ENCODE measurements around the gene SEPTIN6. TPM values are rescaled to one million over a fixed set of nuclear protein-coding genes. Genes with fewer than 3 reads are reported as not detected.
A peak's percentile ranks its signal among the peaks of the same experiment; 100 is the strongest.

Gene SEPTIN6
- total and polyA plus RNA-seq, 9 donors: 4.6 to 37.9 (median 13.5) TPM

DNA sequence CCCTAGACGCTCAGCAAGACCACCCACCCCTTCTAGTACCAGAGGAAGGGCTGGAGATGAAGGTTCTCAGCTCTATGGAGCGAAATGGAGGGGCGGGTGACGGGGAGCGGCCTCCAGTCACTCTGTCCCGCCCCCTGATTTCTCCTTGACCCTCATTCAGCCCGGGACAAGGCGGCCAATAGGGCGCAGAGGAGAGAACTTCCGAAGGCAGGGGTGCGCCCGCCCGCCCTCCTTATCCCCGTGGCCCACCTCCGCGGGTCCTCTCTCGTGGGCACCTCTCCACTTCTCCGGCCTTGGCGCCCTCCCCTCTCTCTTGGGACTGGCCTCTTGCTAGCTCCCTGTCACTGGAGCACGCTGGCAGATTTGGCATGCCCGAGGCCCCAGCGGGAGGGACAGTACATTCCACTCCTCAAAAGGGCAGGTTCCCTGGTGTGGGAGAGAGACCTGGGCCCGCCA lies 1.1 kb upstream of the SEPTIN6 start:
- 45 to 61% (median 47%) methylated on average over 23 of the region's 23 CpGs for WGBS, 3 donors
- Histone ChIP-seq H3K4me3 (no peak overlapping the region), H3K9me3 (no peaks in the 10 kb centered on the region), H3K36me3 (no peaks in the 10 kb centered on the region), H3K27me3 (no peaks in the 10 kb centered on the region), H3K27ac (no peak overlapping the region), H3K4me1 (ENCODE audit: insufficient read depth) (no peaks in the 10 kb centered on the region)
- intact Hi-C loops (cut with DNase I): no loop called here
- peak in 3 of 5 donors; percentile 19 to 43 (median 20) for DNase-seq
- no peak for TF ChIP-seq EP300 (IDR thresholded peaks at IDR 0.05)
- TF ChIP-seq, protein P1, sequence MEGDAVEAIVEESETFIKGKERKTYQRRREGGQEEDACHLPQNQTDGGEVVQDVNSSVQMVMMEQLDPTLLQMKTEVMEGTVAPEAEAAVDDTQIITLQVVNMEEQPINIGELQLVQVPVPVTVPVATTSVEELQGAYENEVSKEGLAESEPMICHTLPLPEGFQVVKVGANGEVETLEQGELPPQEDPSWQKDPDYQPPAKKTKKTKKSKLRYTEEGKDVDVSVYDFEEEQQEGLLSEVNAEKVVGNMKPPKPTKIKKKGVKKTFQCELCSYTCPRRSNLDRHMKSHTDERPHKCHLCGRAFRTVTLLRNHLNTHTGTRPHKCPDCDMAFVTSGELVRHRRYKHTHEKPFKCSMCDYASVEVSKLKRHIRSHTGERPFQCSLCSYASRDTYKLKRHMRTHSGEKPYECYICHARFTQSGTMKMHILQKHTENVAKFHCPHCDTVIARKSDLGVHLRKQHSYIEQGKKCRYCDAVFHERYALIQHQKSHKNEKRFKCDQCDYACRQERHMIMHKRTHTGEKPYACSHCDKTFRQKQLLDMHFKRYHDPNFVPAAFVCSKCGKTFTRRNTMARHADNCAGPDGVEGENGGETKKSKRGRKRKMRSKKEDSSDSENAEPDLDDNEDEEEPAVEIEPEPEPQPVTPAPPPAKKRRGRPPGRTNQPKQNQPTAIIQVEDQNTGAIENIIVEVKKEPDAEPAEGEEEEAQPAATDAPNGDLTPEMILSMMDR (IDR thresholded peaks at IDR 0.05): no peak
- no peak for TF ChIP-seq POLR2A (IDR thresholded peaks at IDR 0.05)

DNA sequence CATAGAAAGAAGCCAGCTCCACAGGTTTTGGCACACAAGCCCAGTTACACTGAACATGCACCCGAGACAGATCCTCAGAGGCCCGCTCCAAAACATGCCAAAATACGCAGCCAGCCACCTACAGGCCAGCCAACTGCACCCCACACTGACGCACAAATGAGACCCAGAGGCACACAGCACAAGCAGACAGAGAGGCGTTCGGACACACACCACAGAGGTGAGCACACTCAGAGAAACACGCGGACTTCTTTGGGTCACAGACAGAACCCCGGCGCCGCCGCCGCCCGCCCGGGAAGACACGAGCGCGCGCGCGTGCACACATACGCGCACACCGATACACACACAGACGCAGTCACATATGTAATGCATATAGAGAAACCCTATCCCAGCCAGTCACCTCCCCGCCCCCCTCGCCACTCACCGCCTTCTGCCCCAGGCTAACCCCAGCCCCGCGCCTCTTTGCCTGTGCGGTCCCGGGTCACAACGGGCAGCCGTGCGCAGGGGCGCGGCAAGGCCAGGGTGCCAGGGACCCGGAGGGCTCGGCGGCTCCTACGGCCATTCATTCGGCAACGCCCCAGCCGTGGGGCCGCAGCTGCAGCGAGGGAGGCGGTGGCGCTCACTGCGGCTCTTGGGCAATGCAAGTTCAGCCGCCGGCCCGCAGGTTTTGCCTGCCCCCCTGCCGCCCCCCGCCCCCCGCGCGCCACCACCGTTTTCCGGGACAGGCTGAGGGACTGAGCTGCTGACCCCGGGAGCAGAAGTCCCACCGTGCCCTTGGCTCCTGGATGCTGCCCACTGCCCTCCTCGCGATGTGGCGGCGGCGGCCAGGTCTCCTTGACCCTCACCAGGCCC lies 553 bp downstream of the SEPTIN6 start:
- no peak for TF ChIP-seq EP300 (IDR thresholded peaks at IDR 0.05)
- no peak for TF ChIP-seq POLR2A (IDR thresholded peaks at IDR 0.05)
- TF ChIP-seq, protein P1 (IDR thresholded peaks at IDR 0.05): no peak
- Histone ChIP-seq H3K9me3 (no peaks in the 10 kb centered on the region), H3K27me3 (no peaks in the 10 kb centered on the region), H3K36me3 (no peaks in the 10 kb centered on the region), H3K27ac (no peak overlapping the region), H3K4me3 (peak overlapping the region; percentile 57), H3K4me1 (ENCODE audit: insufficient read depth) (no peaks in the 10 kb centered on the region)
- DNase-seq: peak in 4 of 5 donors; percentile 16 to 50 (median 28)
- WGBS, 3 donors: 27 to 38% (median 34%) methylated on average over 48 to 66 of the region's 66 CpGs
- intact Hi-C loops (cut with DNase I): no loop called here

DNA sequence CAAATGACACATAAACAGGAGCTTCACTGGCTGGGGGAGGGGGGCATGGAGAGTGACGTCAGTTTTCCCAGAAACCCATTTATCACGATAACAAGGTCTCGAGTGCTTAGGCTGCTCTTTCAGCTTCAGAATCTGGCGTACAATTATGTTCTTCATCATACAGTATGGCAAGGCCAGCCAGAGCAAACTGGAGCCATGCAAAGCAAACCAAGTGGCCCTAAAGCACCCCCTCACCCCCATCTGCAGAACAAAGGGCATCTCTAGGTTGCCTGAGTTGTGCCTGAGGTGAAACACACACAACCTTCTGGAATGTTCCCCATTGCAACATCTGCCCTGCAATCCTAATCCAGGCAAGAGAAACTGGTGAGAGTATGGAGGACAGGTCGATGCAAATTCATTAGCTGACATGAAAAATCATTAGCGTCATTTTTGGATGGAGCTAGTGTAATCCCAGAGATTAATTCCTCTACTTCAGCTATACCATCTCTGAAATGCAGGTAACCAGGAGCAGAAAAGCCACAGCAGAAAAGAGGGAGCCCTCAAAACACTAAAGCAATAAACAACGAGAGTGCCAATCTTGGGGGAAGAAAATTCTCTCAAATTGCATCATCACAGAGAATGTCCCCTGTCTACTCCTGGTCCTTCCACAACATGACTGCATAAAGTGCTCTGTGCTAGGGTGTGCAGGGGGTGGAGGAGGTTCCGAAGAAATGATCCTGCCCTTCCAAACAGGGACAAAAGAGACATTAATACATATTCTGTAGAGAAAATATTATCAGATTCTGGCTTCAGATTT lies 1.8 kb downstream of the SEPTIN6 start:
- Histone ChIP-seq H3K27me3 (no peaks in the 10 kb centered on the region), H3K4me3 (no peak overlapping the region), H3K27ac (no peak overlapping the region), H3K4me1 (ENCODE audit: insufficient read depth) (no peaks in the 10 kb centered on the region), H3K36me3 (no peaks in the 10 kb centered on the region), H3K9me3 (no peaks in the 10 kb centered on the region)
- intact Hi-C loops (cut with DNase I): no loop called here
- WGBS, 3 donors: 56 to 68% (median 67%) methylated on average over 8 of the region's 8 CpGs
- no peak for DNase-seq
- TF ChIP-seq EP300 (IDR thresholded peaks at IDR 0.05) (no peak), POLR2A (IDR thresholded peaks at IDR 0.05) (no peak)
- TF ChIP-seq, protein P1 (IDR thresholded peaks at IDR 0.05): no peak

DNA sequence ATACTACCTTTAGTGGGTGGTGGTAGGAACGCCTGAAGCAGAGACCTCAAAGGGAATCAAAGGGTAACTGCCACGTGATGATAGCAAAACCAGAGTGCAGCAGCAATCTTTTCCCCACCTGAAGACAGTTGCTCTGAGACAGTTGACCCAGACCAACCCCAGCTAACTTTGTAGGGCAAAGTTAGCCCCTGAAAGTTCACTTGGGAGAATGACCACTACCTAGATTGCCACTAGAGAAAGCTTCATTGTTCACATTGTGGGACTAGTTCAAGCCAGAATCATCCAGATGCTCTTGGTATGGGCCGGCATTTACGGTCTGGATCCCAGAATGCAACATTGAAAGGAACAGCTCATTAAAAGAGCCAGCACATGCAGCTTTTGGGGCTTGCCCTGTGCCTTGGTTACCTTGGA lies 4.1 kb downstream of the SEPTIN6 start:
- no peak for DNase-seq
- TF ChIP-seq, protein P1 (IDR thresholded peaks at IDR 0.05): no peak
- TF ChIP-seq POLR2A (IDR thresholded peaks at IDR 0.05): no peak
- no peak for TF ChIP-seq EP300 (IDR thresholded peaks at IDR 0.05)
- Histone ChIP-seq H3K4me1 (ENCODE audit: insufficient read depth) (no peaks in the 10 kb centered on the region), H3K9me3 (no peaks in the 10 kb centered on the region), H3K4me3 (no peak overlapping the region), H3K36me3 (no peaks in the 10 kb centered on the region), H3K27ac (no peak overlapping the region), H3K27me3 (no peaks in the 10 kb centered on the region)
- WGBS, 3 donors: 78 to 83% (median 79%) methylated on average over 4 of the region's 4 CpGs
- intact Hi-C loops (cut with DNase I): no loop called here
